ENCODE data around the gene TNRC6C.

The TNRC6C gene

DNA sequence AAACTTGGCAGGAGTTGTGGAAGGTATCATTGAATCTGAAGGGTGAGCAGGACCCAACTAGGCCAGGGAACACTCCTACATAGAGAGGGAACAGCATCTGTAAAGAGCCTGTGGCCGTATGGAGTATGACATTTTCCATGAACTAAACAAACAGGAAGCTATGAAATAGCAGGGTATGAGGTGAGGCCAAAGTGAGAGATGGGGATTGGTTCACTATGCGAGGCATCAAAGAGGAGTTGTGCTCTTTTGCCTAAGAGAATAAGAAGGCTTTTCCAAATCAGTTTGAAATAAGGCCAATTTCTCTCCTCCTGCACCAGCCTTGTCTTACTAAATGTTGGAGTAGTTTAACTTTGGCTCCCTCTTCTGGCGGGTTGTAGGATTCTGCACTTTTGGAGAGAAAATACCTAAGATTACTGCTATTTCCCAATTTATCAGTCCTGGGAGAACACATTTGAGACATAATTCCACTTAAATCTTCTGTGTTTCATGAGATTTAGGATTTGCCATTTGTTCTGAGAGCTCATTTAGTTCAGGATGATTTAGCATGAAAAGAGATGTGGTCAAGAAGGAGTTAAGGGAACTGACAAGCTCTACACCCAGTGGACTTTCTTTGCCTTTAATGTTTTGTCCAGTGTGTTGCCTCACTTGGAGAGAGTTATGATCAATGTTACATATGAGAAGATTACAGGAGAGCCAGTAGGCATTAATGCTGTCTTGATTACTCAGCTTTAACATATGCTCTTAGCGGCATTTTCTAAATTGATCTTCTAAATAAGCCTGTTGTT lies 55.4 kb downstream of the TNRC6C start:
- peak; percentile 65 for DNase-seq (ENCODE audit: low read depth, low spot score)

DNA sequence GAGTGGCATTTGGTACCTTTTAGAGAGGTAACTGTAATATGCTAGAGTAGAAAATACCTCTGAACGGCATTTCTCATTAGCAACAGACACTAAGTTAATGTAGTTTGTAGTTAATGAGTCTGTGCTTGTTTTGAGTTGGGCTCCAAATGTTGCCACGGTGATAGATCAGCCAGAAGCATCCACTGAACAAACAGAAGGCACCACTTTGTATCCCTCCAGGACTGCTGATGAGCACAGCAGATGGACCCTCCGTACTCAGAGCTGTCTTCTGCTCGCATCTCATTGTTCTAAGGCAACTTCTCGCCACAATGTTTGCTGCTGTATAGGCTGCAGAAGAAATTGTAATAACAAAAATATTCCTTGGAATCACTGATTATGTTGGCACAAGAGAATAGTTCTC lies 56.1 kb downstream of the TNRC6C start:
- DNase-seq (ENCODE audit: low read depth, low spot score): no peak

DNA sequence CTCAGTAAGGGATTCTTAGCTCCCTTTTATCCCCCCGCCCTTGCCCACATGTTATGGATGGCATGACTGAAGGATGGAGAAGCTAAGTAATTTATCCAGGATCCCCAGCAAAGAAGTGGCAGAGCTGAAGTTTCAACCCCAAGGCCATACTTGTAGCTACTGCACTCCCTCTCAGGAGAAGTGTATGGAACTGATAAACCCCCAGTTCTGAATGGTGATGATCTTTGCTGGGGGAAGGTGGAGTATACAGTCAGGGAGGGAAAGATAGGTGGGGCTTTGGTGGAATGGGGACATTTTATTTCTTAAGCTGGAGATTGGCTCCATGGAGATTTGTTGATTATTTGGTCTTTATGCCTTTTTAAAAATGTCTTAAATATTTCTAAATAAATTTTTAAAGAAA lies 58.3 kb downstream of the TNRC6C start:
- DNase-seq (ENCODE audit: low read depth, low spot score): no peak

DNA sequence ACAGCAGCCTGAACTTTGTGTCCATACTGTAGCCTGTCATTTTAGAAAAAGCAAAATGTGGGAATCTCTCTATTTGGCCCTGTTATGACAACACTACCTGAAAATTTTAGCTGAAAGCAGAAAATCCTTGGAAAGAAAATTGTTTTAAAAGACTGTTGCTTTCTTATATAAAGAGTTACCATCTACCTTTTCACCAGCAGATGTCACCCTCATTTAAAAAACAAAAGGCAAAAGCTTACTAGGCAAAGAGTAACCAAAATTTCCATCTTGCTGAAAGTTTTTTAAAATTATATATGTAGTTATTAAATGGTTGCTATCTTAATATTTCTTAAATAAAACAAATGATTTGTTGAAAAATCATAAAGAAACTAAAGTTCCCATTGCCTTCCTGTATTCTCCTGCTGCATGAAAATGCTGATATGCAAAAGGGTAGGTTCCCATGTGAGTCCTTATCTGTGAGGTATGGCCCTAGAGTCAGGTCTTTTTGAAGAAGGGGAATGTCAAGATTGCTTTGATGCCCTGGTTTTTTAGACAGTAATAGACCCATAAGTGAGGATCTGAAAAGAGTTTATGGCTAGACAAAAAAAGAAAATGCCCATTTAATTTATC lies 61.0 kb downstream of the TNRC6C start:
- no peak for DNase-seq (ENCODE audit: low read depth, low spot score)

DNA sequence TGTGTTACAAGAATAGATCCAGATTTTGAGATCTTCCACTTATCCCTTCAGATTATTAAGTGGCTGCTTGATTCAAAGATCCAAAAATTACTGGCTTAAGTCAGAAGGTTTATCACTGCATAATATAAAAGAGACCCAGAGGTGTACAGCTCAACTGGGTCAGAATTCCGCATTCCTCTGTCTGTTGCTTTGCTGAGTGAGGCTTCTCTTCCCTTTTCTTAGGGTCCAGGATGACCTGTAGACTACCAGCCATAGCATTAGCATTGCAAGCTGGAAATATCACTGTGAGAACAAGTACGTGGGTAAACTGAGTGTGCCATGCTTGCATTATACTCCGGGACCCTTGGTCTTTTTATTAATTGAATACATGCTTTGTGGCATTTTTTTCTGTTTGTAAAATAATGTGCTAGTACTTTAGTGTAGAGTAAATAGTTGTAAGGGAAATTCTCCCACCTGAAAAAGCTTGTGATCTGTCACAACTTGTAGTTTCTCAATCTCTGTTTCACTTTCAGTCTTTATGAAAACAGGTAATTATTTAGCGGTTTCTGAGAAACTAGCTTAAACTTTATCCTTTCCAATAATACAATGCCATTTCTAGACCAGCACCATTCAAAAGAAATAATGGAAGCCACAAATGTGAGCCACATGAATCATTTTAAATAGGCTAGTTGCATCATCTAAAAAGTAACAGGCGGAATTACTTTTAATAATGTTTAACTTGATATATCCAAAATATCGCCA lies 61.6 kb downstream of the TNRC6C start:
- no peak for DNase-seq (ENCODE audit: low read depth, low spot score)

DNA sequence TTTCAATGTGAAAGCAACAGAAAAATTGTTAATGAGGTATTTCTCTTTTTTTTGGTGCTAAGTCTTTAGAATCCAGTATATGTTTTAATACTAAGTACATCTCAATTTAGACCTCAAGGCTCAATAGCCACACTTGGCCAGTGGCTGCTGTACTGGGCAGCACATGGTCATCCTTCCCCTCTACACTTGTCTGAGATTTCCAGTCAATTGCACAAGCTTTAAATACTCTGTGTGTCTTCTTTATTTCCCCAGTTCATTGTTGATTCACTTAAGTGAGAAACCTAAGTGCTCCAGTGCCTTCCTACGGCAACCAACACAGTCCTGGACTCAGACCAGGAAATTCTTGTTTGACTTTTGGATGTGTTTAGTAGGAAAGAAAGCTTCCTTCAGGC lies 62.2 kb downstream of the TNRC6C start:
- no peak for DNase-seq (ENCODE audit: low read depth, low spot score)

DNA sequence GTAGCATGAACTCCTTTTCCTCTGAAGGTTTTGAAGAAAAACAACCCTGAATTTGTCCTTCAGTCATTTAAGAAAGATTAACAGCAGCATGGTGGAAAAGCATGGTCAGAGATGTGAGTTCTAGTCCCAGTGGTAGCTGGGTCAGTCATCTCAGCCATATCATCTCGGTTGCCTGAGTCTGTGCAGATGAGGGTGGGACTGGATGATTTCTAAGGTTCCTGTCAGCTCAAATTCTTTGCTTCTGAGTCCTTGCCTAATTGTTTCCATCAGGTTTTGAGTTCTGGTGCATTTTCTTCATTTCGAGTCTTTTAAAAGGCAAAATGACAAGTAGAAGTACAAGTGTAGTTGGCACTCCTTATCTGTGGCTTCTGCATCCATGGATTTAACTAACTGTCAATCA lies 63.9 kb downstream of the TNRC6C start:
- no peak for DNase-seq (ENCODE audit: low read depth, low spot score)

DNA sequence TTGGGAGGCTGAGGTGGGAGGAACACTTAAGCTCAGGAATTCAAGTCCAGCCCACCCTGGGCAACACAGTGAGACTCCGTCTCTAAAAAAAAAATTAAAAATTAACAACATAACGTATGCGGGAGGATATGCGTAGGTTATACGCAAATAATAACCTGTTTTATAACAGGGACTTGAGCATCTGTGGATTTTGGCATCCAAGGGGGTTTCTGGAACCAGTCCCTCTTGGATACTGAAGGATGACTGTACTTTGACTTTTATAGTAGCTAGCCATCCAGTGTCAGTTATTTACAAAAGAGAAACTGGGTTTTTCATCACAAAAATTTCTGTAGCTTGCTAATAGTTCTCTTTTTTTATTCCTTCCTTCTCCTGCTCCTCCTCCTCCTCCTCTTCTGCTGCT lies 64.5 kb downstream of the TNRC6C start:
- no peak for DNase-seq (ENCODE audit: low read depth, low spot score)

DNA sequence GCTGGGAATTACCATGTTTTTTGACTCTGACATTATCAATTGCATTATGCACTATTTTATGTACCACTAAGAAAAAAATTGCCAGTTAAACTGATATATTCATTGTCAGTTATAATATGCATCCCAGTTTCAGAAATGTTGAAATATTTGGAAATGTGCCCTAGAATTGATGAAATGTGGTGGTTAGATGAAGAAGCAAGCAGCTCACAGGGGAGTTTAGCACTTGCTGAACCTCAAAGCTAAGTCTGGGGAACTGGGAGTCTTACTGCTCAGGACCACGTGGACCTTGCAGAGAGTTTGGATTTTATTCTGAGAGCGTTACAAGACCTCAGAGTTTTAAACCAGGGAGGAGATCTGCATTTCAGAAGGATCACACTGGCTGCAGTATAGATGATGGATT lies 67.9 kb downstream of the TNRC6C start:
- DNase-seq (ENCODE audit: low read depth, low spot score): no peak

DNA sequence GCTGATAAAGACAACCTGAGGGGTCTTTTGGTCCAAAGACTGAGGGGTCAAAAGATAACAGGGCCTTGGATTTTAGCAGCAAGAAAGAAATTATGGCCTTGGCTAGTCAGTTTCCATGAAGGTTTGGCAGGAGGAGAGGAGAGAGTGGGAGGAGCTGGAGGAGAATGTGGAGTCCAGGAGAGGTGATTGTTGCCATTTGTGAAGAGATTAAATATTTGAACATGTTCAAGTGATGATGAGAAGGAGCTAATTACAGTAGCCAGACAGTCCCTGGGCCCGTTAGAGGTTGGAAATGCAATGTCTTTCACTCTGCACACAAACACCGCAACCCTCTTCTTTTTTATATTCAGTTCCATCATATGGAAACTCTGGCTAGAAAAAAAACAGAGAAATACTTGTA lies 68.6 kb downstream of the TNRC6C start:
- DNase-seq (ENCODE audit: low read depth, low spot score): no peak

DNA sequence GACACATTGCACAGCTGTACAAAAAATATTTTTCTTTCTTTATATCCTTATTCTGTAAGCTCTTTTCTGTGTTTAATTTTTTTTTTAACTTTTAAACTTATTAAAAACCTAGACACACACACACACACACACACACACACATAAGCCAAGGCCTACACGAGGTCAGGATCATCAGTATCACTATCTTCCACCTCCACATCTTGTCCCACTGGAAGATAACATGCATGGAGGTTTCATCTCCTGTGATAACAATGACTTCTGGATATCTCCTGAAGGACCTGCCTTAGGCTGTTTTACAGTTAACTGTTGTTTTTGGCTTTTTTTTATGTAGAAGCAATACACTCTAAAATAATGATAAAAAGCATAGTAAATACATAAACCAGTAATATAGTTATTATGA lies 71.2 kb downstream of the TNRC6C start:
- DNase-seq (ENCODE audit: low read depth, low spot score): no peak

DNA sequence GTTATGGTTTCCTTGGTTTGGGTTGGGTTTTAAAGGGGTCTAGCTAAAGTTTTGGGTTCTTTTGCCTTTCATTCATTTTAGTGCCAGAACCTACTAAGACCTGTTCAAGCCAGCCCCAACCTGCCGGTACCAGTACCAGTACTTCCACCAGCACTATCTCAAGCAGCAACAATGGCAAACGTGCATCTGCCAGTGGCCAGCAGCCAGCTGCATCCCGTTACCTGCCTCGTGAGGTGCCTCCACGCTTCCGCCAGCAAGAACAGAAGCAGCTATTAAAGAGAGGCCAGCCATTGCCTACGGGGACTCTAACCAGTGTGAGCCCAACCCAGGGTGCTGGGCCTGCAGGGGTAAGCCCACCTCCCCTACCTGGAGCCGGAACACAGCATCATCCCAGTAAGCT lies 72.9 kb downstream of the TNRC6C start:
- no peak for DNase-seq (ENCODE audit: low read depth, low spot score)

DNA sequence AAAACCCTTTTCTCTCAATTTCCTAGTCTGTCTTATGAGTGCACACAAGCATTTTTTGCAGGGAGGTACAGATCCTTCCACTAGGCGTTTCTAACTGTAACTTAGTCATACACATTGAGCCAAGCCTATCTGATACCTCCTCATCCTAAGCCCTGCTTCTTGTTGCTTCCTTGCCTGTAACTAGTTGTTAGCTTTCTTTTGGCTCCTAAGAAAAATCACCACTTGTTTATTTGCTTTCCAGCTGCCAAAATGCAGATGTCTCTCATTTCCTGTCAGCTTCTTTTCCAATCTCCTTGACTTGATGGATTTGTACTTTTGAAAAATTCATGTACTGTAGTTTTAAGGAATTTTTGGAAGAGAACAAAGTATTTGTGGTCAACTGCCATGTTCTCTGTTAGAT lies 73.7 kb downstream of the TNRC6C start:
- DNase-seq (ENCODE audit: low read depth, low spot score): no peak

DNA sequence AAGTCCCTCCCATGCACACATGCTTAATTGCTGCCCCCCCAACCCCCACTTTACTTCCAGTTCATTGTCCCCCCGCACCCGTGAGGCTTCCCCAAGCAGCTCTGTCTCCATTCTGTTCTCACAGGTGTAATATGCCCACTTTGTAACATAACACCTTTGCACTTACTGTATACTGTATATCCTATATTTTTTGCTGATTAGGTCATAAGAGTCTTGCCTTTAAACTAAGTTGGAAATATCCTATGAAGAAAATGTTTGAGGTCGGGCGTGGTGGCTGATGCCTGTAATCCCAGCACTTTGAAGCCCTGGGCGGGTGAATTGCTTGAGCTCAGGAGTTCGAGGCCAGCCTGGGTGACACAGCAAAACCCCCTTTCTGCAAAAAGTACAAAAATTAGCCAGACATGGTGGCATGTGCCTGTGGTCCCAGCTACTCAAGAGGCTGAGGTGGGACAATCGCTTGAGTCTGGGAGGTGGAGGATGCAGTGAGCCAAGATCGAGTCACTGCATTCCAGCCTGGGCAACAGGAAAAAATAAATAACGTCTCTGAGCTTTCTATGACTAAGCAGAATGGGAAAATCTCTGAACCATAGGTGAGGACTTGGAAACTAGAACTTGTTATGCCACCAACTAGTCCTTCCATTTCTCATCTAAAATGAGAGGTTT lies 76.1 kb downstream of the TNRC6C start:
- no peak for DNase-seq (ENCODE audit: low read depth, low spot score)

DNA sequence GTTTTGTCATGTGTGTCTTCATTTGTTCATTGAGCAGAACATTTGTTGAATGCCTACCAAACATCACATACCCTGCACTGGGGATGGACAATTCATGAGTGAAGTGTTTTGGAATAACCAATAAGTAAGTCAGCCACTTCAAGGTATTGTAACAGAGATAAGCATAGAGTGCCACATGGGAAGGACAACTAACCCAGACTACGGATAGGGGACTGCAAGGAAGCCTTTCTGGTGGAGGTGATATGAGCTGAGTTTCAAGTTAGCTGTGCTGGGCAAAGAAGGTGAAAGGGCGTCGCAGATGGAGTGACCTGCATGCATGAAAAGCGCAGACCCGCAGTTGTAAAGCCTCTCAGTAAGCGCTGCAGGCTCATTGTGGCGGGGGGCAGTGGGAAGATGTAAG lies 78.8 kb downstream of the TNRC6C start:
- DNase-seq (ENCODE audit: low read depth, low spot score): no peak

DNA sequence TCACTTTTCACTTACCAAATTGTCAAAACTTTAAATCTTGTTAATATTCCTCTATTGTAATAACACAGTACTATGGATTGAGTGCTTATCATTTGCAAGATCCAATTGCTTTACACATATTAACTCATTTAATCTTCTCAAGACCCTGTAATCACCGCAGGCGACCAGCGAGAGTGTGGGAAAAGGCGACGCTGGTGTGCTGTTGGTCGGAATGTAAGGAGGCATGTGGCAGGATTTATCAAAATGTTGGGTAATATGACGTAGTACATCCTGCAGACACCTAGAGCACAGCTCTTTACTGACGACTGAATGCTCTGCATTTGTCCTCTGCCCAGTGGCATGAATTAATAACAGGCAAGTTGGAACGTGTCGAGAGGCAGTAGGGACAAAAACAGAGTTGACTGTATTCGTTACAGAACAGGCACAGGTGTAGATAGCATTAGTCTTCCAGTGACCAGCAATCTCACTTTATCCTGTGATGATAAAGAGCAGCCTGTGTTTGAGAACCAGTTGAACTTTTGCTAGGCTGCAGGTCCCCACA lies 80.3 kb downstream of the TNRC6C start:
- DNase-seq (ENCODE audit: low read depth, low spot score): no peak

DNA sequence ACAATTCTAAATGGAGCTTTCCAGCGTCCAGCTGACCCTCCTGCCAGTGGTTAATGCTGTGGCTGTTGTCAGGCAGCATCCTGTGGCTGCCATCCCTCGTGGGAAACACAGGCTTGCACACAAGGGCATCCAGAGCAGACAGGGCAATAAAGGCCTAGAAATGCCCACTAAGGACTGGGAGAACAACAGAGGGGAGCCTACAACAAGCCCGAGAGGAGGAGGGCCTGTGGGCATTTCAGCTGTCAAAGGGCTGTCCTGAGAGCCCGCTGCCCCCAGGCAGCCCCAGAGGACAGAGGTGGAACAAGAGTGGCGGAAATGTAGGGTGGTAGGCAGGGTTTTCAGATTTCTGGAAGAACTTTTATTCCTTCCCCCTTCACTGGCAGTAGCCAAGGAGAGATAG lies 81.1 kb downstream of the TNRC6C start:
- DNase-seq (ENCODE audit: low read depth, low spot score): no peak

DNA sequence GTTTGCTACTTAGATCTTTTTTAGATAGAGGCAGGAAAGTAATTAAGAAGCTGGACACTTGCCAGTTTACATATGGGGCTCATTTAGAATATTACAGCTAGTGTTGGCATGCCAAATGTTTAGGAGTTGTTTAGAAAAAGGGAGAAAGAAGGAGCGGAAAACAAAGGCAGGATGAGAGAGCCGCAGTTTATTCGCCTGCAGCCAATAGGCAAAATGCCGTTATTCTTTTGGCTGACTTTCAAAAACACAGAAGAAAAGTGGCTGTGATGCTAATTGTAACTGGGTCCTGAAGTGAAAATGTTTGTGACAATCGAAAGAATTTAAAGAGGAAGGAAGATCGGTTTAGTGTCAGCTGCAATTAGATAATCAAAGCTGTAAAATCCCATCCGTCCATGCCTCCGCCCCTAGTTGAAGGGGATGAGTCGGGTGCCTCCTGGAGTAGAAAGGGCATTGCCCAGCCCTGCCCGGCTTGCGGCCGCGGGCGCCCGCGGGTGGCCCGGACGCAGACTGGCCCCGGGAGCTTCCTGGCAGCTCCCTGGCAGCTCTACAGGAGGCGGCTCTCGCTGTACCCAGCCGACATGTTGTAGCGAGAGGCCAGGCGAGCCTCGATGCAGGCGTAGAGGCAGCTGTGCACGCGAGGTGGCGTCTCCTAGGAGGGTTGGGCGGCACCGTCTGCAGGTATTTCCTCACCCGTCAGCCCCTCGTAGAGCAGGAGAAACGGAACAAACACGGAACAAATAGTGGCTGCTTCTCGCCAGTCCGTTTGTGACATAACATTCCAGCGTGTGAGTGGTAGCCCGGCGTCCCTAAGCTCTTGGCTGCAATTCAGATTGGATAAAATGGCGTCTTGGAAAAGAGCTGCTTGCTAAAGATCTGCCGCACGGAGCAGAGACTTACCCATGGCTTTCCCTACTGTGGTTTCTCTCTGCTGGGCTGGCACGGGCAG lies 82.2 kb downstream of the TNRC6C start:
- DNase-seq (ENCODE audit: low read depth, low spot score): no peak

DNA sequence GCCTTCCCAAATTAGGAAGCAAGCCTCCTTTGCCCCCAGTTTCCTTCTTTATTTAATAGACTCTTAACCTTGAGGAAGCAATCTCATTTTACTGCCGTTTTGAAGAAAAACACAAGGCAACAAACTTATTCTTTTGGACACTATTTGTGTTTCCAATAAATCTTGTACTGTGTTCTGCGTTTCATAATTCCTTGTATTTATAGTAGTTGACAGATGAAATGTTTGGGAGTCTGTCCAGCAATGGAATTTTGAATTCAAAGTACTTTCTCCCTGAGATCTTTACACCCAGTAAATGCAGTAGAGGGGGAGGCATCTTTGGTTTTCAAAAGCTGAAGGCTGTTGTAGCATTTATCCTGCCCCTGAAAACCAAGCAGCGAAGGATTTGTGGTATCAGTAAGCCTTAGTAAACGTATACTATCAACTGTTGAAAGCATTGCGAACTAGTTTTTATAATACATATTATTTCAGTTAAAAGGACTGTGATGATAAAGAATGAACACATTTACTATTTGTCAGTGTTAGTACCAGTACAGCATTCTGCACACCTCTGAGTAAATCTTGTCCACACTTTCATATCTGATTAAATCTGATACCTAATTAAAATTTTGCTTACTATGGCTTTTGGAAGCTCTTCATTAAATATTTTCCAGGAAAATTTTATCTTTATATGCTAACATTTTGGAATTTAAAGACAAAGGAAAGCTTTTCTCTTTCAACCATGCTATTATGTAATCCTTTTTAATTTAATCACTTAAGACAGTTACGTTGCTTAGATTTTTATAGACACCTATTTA lies 83.1 kb downstream of the TNRC6C start:
- no peak for DNase-seq (ENCODE audit: low read depth, low spot score)

DNA sequence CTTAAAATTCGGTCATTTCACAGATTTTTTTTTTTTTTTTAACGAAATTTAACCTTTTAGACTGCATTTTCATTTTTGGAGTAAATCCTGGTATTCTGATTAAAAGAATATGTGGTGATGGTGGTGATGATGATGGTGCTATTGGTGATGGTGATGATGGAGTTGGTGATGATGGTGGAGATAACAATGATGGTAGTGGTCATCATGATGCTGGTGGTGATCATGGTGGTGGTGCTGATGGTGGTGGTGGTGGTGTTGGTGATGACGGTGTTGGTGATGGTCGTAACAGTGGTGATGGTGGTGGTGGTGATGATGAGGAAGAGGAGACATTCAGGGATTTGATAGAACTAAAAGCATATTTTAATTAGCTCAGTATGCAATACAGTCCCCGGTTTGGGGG lies 84.0 kb downstream of the TNRC6C start:
- no peak for DNase-seq (ENCODE audit: low read depth, low spot score)

Measured in ELF-1 (cell line).